Left ventricle myocardium inferior (tissue), 1 donor: ENCODE measurements around the gene ATP8B1. TPM values are rescaled to one million over a fixed set of nuclear protein-coding genes. Genes with fewer than 3 reads are reported as not detected.
A peak's percentile ranks its signal among the peaks of the same experiment; 100 is the strongest.

Experiments used
- DNase-seq: peaks from one replicate; pipeline ENCODE4 v3.0.0-alpha.2; 2020
- H3K27ac ChIP-seq: fragments of 200-600 bp; replicated peaks from 2 replicates; pipeline ENCODE4 v1.8.0; 2021
- H3K27me3 ChIP-seq: fragments of 200-600 bp; 2 replicates; pipeline ENCODE4 v1.8.0; 2021; ENCODE audit warnings: low read depth
- H3K36me3 ChIP-seq: fragments of 200-600 bp; 2 replicates; pipeline ENCODE4 v1.8.0; 2021
- H3K4me1 ChIP-seq: fragments of 200-600 bp; 2 replicates; pipeline ENCODE4 v1.8.0; 2021
- H3K4me3 ChIP-seq: fragments of 200-600 bp; 2 replicates; pipeline ENCODE4 v1.8.0; 2021; ENCODE audit warnings: mild to moderate bottlenecking, moderate library complexity
- H3K9me3 ChIP-seq: fragments of 200-600 bp; replicated peaks from 2 replicates; pipeline ENCODE4 v1.8.0; 2021
- CTCF ChIP-seq: fragments of 200-600 bp; IDR thresholded peaks from 2 replicates; pipeline ENCODE4 v1.8.0; 2021; ENCODE audit warnings: antibody characterized with exemption, mild to moderate bottlenecking, borderline replicate concordance
- intact Hi-C: fragments of 100-400 bp; cut with micrococcal nuclease; formaldehyde crosslinking; loops from one replicate; pipeline ENCODE4 v1.11.0; 2022
- total RNA-seq: library from RNA; stranded (reverse); fragmentation: NEBNext Ultra II Directional; extraction: Animal tissue kit (Norgen Biotek cat#: 25700); gene quantifications from one replicate; pipeline ENCODE4 v1.2.1, GENCODE V29; 2021
- donor health status: DM: no; HTN: yes; CAD: no; lungs with severe emphysema.

The ATP8B1 gene
- total RNA-seq, 1 donor from 2014 or later, result 8.6 TPM

GRCh38 chr18:57674891-57675290 lies 128.2 kb downstream of the ATP8B1 start:
- intact Hi-C loops, result no loop called here
- Histone ChIP-seq H3K27me3 (no peaks in the 10 kb centered on the region), H3K4me3 (no peak overlapping the region), H3K36me3 (peaks cover 30% of the 10 kb centered on the region), H3K27ac (no peak overlapping the region), H3K9me3 (peaks cover 5% of the 10 kb centered on the region), H3K4me1 (no peaks in the 10 kb centered on the region)
- TF ChIP-seq CTCF, result no peak
- DNase-seq, result no peak

GRCh38 chr18:57670046-57670445 lies 133.1 kb downstream of the ATP8B1 start:
- Histone ChIP-seq H3K27me3 (no peaks in the 10 kb centered on the region), H3K4me3 (no peak overlapping the region), H3K9me3 (peaks cover 5% of the 10 kb centered on the region), H3K36me3 (peaks cover 26% of the 10 kb centered on the region), H3K27ac (no peak overlapping the region), H3K4me1 (peaks cover 38% of the 10 kb centered on the region)
- intact Hi-C loops, result no loop called here
- no peak for TF ChIP-seq CTCF
- DNase-seq, result no peak

- Histone ChIP-seq H3K4me3 (no peak overlapping the region), H3K36me3 (peaks cover 15% of the 10 kb centered on the region), H3K9me3 (peaks cover under 1% of the 10 kb centered on the region), H3K27ac (peak overlapping the region; percentile 51), H3K27me3 (no peaks in the 10 kb centered on the region), H3K4me1 (peaks cover 41% of the 10 kb centered on the region)
- intact Hi-C loops, result no loop called here
- TF ChIP-seq CTCF, result no peak
- DNase-seq, result no peak
Observed at GRCh38 chr18:57668021-57668420, 135.1 kb downstream of the ATP8B1 start.

GRCh38 chr18:57666818-57667497 lies 136.2 kb downstream of the ATP8B1 start:
- Histone ChIP-seq H3K27ac (peak overlapping the region; percentile 51), H3K4me3 (no peak overlapping the region), H3K4me1 (peaks cover 41% of the 10 kb centered on the region), H3K9me3 (no peaks in the 10 kb centered on the region), H3K36me3 (peaks cover 15% of the 10 kb centered on the region), H3K27me3 (no peaks in the 10 kb centered on the region)
- intact Hi-C loops, result no loop called here
- no peak for DNase-seq
- no peak for TF ChIP-seq CTCF

GRCh38 chr18:57664568-57665165 lies 138.4 kb downstream of the ATP8B1 start:
- Histone ChIP-seq H3K4me1 (peaks cover 41% of the 10 kb centered on the region), H3K27ac (peak overlapping the region; percentile 51), H3K27me3 (no peaks in the 10 kb centered on the region), H3K36me3 (peaks cover 29% of the 10 kb centered on the region), H3K4me3 (no peak overlapping the region), H3K9me3 (no peaks in the 10 kb centered on the region)
- TF ChIP-seq CTCF, result no peak
- intact Hi-C loops, result no loop called here
- no peak for DNase-seq
